HG02763 (cell line): Measurements from ENCODE around the gene MYADML2.

Source experiments
- ATAC-seq: cut with Tn5 transposase; IDR thresholded peaks from one replicate; pipeline ENCODE4 v1.9.1; 2021; ENCODE audit warnings: mild to moderate bottlenecking, moderate library complexity; ENCODE audit not compliant: unreplicated experiment

MYADML2 gene

DNA sequence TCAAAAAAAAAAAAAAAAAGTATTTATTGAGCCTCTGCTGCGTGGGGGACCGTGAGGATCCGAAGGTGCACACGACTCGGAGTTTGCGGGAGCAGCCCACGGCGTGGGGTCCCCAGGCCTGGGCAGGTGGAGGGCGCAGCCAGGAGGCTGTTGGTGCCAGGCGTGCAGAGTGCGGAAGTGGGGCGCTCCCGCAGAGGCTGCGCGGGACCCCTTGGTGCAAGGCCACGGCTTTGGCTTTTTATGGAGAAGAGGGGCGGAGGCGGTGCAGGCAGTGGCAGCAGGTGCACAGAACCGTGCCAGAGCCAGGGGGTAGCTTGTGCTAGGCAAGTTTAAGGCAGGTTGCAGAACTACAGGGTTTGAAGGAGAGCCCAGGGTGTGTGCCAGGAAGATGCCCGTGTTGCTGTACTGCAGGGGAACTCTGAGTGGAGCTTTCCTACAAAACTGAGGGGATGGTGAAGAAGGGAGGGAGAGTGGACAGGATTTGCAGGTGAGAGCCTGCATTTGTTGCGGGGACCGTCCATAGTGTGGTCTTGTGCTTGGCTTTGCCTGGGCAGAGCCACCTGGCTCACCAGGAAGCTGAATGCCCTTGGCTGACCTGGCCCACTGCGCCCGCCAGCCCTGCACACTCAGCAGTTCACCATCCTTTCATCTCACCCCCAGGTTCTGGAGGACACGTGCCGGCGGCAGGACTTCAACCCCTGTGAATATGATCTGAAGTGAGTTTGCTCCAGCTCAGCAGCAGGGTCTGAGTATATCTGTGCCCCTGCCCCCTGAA lies 31.7 kb upstream of the MYADML2 start:
- ATAC-seq = no peak

DNA sequence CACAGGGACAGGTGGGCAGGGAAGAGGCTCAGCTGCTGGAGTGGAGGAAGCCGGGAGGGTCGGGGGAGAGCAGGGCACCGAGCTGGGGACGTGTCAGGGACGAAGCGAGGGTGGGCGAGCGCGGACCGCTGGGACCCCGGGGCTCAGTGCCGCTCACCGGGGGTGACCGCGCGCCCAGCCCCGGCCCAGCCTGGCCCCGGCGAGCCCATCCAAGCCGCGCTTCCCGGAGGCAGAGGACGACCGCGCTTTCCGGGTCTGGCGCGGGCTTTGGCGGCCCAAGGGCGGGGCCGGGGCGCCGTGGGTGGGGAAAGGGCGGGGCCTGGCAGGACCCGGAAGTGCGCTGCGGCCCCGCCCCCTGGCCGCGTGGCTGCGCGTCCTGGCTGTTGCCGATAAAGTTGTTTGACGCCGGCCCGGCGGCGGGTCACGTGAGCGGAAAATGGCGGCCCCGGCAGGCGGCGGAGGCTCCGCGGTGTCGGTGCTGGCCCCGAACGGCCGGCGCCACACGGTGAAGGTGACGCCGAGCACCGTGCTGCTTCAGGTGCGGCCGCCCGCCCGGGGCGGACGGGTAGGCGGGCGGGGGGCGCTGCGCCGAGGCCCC lies 30.3 kb upstream of the MYADML2 start, which contains the start of gene ASPSCR1:
Gene ASPSCR1 (plus strand): TSS at position 419 of the 598 bp plus-strand sequence. CDS start 18 bp downstream, at position 437.
- ATAC-seq = peak; percentile 84

DNA sequence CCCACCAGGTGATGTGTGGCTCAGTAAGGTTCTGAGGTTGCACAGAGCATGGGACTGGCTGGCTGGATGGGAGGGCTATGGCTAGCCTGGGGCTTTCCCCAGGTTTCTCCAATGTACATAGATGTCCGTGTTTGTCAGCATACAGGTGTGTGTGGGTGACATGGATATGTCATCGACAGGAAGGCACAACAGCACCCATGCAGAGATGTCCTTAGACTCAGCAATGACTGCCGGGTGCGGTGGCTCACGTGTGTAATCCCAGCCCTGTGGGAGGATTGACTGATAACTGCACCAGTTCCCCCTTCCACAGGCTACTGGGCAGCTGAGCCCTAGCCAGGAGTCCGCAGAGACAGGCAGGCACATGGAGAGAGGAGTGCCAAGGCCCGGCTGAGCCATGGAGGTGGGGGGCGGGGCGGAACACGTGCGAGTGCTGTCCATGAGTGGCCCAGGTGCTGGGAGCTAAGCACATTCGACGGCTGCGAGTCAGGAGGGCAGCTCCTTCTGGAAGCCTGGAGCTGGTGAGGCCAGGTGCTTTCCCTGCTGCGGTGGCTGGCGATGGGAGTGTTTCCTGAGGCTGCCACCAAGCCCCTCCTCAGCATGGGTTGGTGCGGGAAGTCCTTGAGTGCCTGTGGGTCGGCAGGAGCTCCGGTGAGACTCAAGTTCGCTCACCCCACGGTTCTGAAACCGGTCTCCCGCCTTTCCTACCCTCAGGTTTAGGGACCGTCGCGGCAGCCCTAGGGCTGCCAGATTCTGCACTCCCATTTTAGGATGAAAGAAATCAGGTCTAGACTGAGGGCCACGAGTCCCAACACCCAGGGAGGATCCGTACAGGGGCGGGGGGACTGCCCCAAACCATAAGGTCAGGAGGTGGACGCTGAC lies 29.5 kb upstream of the MYADML2 start:
- ATAC-seq = no peak

DNA sequence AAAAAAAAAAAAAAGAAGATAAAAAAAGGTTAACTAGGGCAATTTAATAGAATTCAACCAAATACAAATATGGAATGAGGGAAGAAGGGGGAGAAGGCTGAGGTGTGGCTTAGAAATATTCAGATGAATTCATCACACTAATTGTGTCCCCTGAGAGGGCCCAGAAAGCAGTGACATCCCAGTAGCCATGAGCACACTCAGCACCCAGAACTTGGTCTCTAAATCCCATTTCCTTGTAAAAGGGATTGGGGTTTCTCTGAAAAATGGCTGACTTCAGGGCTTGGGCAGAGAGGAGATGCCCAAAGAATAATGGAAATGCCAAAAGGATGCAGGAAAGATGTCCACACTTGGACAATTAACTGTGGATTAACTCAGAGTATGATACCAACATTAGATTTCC lies 26.4 kb upstream of the MYADML2 start:
- no peak for ATAC-seq

DNA sequence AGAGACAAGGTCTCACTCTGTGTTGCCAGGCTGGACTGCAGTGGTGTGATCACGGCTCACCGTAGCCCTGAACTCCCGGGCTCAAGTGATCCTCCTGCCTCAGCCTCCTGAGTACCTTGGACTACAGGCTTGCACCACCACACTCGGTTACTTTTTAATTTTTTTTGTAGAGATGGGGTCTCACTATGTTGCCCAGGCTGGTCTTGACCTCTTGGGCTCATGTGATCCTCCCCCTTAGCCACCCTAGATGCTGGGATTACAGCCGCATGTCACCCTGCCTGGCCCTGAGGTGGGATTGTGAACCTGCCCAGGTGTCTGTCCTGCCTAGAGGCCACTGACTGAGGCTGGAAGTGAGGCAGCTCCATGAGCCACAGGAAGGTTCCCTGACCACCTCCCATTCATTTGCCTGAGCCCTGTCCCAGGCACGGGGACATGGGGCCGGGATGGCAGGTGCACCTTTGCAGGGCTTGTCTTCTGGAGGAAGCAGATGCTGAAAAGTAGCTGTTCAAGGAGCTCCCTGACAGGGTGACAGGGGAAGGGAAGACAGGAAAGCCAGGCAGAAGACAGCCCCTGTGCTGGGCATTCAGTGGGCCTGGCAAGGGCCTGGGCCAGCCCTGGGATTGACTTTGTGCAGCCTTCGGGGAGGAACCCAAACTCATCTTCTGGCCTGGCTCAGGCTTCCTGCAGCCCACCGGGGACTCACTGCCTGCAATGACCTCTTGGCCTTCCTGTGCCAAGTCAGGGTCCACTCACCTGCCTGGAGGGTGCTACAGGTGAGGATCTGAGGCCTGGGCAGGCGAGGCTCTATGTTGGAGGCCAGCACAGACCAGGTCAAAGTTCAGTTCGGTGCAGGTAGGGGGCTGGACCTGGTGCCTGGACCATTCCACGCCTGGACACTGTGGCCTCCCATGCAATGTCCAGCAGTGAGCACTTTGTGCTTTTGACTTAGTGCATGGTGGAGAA lies 22.1 kb upstream of the MYADML2 start:
- ATAC-seq = no peak

DNA sequence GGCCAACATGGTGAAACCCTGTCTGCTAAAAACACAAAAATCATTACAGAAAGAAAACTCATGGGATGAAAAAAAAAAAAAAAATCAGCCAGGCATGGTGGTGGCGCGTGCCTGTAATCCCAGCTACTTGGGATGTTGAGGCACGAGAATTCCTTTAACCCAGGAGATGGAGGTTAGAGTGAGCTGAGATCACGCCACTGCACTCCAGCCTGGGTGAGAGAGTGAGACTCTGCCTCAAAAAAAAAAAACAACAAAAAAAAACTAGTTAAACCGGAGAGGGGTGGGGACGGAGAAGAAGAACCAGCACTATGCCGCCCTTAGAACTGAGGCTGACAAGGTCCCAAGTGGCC lies 21.3 kb upstream of the MYADML2 start:
- no peak for ATAC-seq

DNA sequence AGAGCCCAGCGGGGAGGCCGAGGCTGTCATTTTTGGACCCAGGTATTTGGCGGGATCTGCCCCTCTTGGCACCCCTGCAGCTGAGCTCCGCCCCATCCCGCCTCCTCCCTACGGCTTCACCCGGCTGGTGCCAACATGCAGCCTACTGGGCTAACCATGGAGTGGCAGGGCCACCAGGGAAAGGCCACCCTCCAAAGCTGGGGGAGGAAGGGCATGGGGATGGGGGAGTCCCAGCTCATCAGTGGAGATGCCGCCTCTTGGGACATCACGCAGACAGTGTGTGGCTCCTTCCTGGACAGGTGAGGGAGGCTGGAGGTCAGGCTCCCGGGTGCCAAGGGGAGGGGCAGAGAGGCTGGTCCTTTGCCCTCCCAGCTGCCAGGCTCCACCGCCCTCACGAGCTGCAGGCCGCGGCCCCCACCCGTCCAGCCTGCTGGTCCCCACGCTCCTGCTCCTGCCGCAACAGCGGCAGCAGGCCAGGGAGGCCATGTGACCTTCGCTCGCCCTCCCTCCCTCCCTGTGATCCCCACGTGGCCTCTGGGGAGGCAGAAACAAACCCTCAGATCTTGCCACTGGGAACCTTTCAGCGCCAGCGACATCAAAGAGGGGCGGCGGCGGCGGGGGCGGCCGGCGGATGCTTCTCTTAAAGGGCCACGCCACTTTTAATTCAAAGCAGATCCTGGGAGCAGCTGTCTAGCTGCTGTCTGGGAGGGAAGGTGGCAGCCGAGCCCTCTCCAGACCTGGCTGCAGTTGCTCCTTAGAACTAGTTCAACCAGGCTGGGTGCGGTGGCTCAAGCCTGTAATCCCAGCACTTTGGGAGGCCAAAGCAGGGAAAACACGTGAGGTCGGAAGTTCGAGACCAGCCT lies 20.7 kb upstream of the MYADML2 start:
- ATAC-seq = no peak

DNA sequence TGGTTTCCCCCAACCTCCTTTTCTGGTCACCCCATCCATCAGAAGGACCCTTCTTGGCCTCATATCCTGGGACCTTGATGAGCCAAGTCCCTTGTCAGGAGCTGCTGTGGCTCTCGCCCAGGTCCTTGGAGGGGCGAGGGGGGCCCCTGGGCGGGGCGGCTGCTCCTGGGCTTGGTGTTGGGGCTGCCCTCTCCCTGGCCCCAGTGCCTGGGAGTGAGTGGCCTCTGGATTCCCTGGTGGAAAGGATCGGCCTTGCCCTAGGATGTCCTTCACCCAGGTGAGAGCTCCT lies 20.2 kb upstream of the MYADML2 start:
- no peak for ATAC-seq

DNA sequence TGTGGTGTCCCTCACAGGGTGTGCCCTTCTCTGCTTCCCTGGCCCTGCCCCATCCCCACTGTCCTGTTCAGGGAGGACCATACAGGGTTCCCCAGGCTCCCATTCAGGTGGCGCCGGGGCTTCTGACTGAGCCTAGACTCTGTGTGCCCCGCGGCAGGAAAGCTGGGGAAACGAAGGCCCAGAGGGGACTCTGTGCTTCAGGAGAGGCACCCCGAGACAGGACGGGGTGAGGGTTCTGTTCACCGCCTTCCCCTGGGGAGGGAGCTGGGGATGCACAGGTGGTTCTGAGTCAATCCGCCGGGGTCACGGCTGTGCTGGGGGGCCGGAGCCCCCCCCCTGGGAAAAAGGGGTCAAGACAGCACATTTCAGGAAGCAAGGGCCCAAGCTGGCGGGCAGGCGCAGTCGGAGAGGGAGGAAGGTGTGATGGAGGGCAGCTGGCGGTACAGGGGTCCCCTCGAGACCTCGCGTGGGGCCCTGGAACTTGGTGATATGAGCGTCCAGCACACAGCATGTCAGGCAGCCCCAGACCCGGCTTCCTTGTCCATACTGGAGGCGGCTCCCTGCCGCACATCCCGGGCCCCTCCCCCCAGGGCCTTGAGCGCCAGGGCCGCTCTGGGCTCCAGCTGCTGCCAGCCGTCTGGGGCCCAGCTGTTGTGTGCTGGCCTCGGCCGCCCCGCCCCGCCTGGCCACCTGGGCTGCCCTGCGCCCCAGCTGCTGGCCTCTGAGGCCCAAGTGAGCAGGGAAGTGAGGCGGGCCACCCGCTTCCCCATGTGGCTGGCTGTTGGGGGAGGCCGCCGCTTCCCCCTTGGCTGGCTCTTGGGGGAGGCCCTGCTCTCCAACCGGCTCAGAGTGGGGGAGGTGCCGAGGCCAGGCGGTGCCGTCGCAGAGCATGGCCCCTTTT lies 19.6 kb upstream of the MYADML2 start:
- no peak for ATAC-seq

DNA sequence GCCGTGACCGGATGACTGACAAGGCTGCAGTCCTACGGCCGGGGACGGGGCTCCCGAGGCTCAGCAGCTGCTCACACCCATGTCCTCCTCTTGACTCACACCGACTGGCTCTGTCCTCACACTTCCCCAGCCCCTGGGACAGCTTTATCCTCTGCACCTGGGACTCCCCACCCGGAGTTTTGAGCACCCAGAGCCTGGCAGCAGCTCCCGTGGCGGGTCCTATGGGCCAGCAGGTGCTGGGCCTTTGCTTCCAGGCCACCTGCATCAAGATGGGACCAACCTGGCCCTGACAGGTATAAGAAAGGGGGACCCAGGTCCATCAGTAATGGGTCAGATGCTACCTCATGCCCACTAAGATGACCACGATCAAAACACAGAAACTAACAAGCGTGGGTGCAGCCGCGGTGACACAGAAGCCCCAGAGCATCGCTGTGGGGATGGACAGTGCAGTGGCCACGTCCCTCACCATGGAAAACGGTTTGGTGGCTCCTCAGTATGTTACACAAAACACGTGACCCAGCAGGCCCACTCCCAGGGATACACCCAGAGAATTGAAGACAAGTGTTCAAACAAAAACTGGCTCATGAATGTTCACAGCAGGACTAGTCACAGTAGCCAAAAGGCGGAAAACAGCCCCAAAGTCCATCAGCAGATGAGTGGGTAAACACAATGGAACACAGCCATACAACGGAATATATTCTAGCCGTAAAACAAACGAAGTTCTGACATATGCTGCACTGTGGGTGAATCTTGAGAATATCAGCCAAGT lies 17.2 kb upstream of the MYADML2 start:
- ATAC-seq = no peak

DNA sequence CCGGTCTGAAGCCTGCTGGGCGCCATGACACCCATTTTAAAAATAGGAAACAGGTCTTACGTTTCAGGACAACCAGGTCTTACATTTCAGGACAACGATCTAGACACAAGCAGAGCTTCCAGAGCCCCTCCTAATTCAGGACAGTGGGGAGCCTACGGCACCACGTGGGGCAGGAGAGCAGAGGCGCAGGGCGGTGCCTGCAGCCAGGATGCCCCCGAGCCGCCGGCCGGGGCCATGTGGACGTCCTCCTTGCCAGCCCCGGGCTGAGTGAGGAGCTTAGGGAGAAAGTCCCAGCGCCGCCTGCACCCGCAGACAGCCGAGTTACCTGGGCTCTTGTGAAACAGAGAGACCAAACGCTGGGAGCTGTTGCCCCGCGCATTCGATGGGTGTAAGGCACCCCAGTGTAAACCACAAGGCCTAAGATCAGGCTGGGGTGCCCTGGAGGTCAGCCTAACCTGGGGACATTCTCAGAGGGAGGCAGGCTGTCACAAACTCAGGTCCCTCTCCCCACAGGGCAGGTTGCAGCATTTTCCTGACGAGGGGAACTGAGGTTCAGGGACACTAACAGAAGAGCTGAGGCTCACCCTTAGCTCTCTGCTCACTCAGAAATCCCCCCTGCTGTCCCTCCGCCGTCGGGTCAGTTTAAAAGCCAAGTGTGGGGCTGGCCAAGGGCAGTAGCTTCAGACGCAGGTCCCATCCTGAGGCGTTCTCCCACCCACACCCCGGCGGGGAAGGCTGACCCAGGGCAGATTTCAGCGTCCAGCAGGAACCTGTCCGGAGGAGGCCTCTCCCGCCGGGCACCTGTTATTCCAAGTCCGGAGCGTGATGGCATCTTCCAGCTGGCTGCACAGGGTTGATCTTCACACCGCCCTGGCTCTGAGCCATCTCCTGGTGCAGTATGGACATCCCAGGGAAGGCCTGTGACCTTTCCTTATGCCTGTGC lies 15.7 kb upstream of the MYADML2 start:
- no peak for ATAC-seq

DNA sequence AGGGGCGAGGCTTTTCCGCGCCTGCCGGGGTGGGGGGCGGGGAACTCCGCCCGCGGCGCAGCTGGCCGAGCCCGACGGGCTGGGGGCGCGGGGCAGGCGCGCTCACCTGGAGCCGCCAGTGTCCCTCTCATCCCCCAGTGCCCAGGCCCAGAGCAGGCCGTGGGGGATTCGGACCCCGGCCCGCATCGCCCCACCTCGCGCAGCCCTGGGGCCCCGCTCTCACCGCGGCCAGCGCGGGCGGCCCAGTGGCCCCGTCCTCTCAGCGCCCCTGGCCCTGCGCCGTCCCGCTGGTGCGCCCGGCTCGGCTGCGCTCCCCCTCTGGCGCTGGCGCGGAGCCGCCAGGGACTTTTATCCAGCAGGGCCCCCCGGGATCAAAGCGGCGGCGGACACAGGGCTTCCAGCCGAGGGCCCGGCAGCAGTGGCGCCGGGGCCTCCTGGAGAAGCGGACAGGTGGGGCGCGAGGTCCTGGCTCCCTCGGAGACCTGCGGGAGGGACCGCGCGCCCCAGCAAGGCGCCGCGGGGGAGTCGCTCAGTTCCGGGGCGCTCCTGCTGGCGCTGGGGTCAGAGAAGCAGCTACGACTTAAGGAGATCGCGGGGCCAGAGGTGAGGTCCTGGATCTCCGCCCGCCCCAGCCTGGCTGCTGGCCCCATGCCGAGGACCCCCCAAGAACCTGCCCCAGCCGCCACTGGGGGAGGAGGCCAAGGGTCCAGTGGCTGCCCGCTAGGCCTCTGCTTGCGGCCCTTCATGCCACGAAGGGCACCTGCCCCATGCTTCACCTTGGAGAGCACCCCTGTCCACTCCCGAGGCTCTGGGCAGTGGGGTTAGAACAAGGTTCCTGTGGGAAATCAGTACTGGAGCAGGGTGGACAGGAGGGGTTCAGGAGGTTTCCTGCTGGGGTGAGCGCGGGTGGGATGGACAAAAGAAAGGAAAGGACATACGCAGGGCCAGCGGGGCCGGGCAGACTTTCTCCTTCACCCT lies 14.8 kb upstream of the MYADML2 start:
- ATAC-seq = no peak

DNA sequence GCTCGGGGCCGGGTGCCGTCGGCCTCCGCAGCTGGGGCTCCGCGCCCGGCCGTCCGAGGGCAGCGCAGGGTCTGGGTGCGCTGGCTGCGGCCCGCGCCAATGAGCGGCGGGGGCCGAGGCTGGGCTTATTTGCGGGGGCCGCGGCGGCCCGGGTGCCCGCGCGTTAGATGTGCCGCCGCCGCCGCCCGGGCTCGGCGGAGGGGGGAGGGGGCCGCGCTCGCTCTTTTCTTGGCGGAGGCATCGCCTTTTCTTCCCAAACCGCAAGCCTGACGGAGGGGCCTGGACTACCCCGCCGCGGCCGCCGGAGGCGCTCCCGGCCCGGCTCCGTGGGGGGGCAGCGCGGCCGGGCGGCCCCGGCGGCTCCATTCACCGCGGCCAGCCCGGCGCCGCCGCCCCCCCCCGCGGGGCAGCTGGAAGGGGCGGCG lies 14.1 kb upstream of the MYADML2 start, which contains the start of gene NOTUM:
Gene NOTUM (minus strand): TSS at position 101 of the 425 bp plus-strand sequence. CDS start 278 bp downstream, outside the sequence.
- ATAC-seq = no peak

DNA sequence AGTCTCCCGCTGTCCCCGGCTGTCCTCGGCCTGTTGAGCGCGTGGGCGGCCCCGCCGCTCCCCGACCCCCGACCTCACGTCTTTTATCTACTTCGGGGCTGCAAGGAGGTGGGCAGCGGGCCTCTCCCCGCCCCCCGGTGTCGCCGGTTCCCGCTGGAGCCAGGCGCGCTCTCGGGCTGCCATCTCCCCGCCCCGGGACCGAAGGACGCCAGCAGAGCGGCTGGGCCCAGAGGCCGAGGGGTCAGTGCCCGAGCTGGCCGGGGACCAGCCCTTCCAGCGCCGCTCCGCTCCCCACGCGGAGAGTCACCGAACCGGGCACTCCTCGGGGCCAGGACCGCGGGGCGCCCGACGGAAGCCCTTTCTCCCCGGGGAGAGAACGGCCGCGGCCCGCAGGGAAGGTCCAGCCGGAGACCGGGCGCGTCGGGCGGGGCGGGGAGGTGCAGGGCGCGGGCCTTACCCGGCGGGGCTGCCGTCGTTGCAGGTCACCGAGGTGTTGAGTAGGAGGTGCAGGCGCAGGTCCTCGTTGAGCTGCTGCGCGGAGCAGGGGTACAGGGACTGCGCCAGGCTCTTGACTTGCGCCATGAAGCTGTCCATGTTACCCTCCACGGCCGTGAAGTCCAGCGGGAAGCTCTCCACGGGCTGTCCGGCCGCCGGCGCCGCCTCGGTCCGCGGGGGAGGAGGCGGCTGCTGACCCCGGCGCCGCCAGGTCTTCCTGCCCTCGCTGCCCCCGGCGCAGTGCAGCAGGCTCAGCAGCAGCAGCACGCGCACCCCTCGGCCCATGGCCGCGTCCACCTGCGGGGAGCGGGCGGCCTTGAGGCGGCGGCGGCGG lies 13.3 kb upstream of the MYADML2 start:
- ATAC-seq = no peak
